Measurements from ENCODE around the gene HS3ST4. TPM values are rescaled to one million over a fixed set of nuclear protein-coding genes. Genes with fewer than 3 reads are reported as not detected.
"Not testable (repeated sequence)": the region's sequence is repeated elsewhere in the genome, so short reads cannot be mapped to it uniquely, and the experiment has no call there.

Gene HS3ST4
- polyA plus RNA-seq, 1 donor from 2014 or later = 13.0 TPM

DNA sequence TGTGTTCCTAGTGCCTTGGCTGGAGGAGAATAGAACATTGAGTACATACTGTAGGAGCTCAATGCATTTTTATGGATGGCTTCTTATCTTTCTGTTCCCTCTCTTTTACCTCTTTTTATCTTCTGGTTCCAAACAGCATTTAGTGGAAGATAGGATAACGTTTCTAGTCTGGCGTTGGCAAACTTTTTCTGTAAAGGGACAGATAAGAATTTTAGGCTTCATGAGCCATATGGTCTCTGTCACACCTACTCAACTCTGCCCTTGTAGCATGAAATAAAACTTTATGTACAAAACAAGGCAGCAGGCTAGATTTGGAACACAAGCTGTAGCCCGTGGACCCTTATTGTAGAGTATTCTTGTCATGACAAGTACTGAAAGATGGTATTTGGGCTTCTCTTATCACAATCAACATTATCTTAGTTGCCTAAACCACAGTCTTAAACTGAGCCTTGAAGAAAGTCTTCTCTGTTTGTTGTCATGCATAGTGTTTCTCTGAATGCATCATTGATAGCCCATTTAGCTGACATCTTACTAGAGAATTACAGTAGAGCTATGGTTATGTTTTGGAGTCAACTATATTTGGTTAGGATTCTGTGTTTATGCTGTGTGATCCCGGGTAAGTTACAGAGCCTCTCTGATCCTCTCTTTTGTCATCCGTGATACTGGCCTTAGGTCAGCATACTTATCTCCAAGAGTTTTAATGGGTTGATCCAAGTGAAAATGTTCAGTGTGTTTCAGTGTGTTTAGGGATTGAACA is 80.2 kb downstream of the HS3ST4 start:
- no peaks in the 10 kb centered on the region for H3K9me2 ChIP-seq (ENCODE audit: insufficient read depth, low read length)
- H3K79me2 ChIP-seq (replicated peaks; ENCODE audit: insufficient read depth, low read length) = no peaks in the 10 kb centered on the region
- H3K4me2 ChIP-seq (ENCODE audit: low read length) = no peak overlapping the region
- H3K27me3 ChIP-seq (ENCODE audit: insufficient read depth, low read depth, low read length) = no peaks in the 10 kb centered on the region
- no peak overlapping the region for H2AFZ ChIP-seq (ENCODE audit: low read depth, low read length)
- H3K9ac ChIP-seq (ENCODE audit: low read length) = no peak overlapping the region
- H4K20me1 ChIP-seq (ENCODE audit: insufficient read depth) = no peaks in the 10 kb centered on the region
- H3K4me3 ChIP-seq (ENCODE audit: low read length) = no peak overlapping the region
- H3F3A ChIP-seq (ENCODE audit: insufficient read depth, low read length, poor library complexity, severe bottlenecking) = no peaks in the 10 kb centered on the region
- no peak for TF ChIP-seq EP300 (conservative IDR thresholded peaks at IDR 0.05; ENCODE audit: poor library complexity, severe bottlenecking)
- TF ChIP-seq TAF1 (IDR thresholded peaks at IDR 0.05; ENCODE audit: low read depth) = no peak
- no peak for TF ChIP-seq MXI1 (conservative IDR thresholded peaks at IDR 0.05; ENCODE audit: poor library complexity, severe bottlenecking)
- TF ChIP-seq RAD21 (conservative IDR thresholded peaks at IDR 0.05) = no peak
- TF ChIP-seq SMC3 (conservative IDR thresholded peaks at IDR 0.05; ENCODE audit: poor library complexity) = no peak
- no peak for TF ChIP-seq POLR2AphosphoS5 (IDR thresholded peaks at IDR 0.05)
- TF ChIP-seq, protein P1, sequence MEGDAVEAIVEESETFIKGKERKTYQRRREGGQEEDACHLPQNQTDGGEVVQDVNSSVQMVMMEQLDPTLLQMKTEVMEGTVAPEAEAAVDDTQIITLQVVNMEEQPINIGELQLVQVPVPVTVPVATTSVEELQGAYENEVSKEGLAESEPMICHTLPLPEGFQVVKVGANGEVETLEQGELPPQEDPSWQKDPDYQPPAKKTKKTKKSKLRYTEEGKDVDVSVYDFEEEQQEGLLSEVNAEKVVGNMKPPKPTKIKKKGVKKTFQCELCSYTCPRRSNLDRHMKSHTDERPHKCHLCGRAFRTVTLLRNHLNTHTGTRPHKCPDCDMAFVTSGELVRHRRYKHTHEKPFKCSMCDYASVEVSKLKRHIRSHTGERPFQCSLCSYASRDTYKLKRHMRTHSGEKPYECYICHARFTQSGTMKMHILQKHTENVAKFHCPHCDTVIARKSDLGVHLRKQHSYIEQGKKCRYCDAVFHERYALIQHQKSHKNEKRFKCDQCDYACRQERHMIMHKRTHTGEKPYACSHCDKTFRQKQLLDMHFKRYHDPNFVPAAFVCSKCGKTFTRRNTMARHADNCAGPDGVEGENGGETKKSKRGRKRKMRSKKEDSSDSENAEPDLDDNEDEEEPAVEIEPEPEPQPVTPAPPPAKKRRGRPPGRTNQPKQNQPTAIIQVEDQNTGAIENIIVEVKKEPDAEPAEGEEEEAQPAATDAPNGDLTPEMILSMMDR (IDR thresholded peaks at IDR 0.05; ENCODE audit: poor library complexity, severe bottlenecking) = no peak
- TF ChIP-seq, protein P2, sequence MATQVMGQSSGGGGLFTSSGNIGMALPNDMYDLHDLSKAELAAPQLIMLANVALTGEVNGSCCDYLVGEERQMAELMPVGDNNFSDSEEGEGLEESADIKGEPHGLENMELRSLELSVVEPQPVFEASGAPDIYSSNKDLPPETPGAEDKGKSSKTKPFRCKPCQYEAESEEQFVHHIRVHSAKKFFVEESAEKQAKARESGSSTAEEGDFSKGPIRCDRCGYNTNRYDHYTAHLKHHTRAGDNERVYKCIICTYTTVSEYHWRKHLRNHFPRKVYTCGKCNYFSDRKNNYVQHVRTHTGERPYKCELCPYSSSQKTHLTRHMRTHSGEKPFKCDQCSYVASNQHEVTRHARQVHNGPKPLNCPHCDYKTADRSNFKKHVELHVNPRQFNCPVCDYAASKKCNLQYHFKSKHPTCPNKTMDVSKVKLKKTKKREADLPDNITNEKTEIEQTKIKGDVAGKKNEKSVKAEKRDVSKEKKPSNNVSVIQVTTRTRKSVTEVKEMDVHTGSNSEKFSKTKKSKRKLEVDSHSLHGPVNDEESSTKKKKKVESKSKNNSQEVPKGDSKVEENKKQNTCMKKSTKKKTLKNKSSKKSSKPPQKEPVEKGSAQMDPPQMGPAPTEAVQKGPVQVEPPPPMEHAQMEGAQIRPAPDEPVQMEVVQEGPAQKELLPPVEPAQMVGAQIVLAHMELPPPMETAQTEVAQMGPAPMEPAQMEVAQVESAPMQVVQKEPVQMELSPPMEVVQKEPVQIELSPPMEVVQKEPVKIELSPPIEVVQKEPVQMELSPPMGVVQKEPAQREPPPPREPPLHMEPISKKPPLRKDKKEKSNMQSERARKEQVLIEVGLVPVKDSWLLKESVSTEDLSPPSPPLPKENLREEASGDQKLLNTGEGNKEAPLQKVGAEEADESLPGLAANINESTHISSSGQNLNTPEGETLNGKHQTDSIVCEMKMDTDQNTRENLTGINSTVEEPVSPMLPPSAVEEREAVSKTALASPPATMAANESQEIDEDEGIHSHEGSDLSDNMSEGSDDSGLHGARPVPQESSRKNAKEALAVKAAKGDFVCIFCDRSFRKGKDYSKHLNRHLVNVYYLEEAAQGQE (IDR thresholded peaks at IDR 0.05; ENCODE audit: borderline replicate concordance) = no peak
- TF ChIP-seq EZH2 (IDR thresholded peaks at IDR 0.05; ENCODE audit: borderline replicate concordance, insufficient read depth, low read length, poor library complexity, severe bottlenecking) = no peak
- H3K9me3 ChIP-seq (ENCODE audit: low read length) = no peaks in the 10 kb centered on the region
- H3K36me3 ChIP-seq (ENCODE audit: insufficient read depth, low read length) = no peaks in the 10 kb centered on the region
- no peak overlapping the region for H3K27ac ChIP-seq (ENCODE audit: low read length)

DNA sequence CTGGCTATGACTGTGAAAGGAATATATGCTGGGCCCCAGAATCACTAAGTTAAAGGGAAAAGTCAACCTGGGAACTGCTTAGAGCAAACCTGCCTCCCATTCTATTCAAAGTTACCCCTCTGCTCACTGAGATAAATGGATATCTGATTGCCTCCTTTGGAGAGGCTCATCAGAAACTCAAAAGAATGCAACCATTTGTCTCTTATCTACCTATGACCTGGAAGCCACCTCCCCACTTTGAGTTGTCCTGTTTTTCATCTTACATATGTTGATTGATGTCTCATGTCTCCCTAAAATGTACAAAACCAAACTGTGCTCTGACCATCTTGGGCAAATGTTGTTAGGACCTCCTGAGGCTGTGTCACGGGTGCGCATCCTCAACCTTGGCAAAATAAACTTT is 84.5 kb downstream of the HS3ST4 start:
- not testable (repeated sequence) for H4K20me1 ChIP-seq (ENCODE audit: insufficient read depth); H3K79me2 ChIP-seq (replicated peaks; ENCODE audit: insufficient read depth, low read length); H3F3A ChIP-seq (ENCODE audit: insufficient read depth, low read length, poor library complexity, severe bottlenecking); H3K4me3 ChIP-seq (ENCODE audit: low read length); H3K9me2 ChIP-seq (ENCODE audit: insufficient read depth, low read length); H3K4me2 ChIP-seq (ENCODE audit: low read length); H3K9ac ChIP-seq (ENCODE audit: low read length); H3K36me3 ChIP-seq (ENCODE audit: insufficient read depth, low read length); H3K27ac ChIP-seq (ENCODE audit: low read length); H2AFZ ChIP-seq (ENCODE audit: low read depth, low read length); H3K9me3 ChIP-seq (ENCODE audit: low read length); H3K27me3 ChIP-seq (ENCODE audit: insufficient read depth, low read depth, low read length)

All from neural cell (in vitro differentiated cells).